GM12872 (cell line): ENCODE data around the gene NPIPB12.
"Not testable (repeated sequence)": the region's sequence is repeated elsewhere in the genome, so short reads cannot be mapped to it uniquely, and the experiment has no call there.

ENCODE experiments used
- TF ChIP-seq, protein P1 (sequence below): IDR thresholded peaks from 3 replicates; pipeline ENCODE4 v1.5.1; 2011; ENCODE audit warnings: low read depth, mild to moderate bottlenecking, low read length, moderate library complexity; ENCODE audit not compliant: insufficient read depth

NPIPB12 gene

DNA sequence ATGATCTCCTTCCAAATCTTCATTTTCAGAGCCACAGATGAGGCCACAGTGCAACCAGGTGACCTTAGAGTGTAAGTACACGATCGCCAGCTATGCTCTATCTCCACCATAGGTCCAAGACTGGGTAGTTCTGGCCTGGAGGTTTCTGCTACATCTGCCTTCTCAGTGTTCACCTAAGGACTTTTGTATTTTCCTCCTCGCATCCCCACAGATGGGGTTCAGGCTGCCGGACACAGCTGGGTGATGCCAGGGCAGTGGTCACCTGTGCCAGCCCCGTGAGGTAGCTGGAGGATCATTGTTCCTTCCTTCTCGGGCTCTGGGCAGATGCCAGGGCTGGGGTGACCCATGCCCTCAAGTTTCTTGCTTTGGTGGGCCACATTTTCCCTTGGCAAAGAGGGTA, at the start of gene NPIPB12:
Gene NPIPB12 (minus strand): TSS at position 101 of the 400 bp plus-strand sequence.
- TF ChIP-seq, protein P1, sequence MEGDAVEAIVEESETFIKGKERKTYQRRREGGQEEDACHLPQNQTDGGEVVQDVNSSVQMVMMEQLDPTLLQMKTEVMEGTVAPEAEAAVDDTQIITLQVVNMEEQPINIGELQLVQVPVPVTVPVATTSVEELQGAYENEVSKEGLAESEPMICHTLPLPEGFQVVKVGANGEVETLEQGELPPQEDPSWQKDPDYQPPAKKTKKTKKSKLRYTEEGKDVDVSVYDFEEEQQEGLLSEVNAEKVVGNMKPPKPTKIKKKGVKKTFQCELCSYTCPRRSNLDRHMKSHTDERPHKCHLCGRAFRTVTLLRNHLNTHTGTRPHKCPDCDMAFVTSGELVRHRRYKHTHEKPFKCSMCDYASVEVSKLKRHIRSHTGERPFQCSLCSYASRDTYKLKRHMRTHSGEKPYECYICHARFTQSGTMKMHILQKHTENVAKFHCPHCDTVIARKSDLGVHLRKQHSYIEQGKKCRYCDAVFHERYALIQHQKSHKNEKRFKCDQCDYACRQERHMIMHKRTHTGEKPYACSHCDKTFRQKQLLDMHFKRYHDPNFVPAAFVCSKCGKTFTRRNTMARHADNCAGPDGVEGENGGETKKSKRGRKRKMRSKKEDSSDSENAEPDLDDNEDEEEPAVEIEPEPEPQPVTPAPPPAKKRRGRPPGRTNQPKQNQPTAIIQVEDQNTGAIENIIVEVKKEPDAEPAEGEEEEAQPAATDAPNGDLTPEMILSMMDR: not testable (repeated sequence)

DNA sequence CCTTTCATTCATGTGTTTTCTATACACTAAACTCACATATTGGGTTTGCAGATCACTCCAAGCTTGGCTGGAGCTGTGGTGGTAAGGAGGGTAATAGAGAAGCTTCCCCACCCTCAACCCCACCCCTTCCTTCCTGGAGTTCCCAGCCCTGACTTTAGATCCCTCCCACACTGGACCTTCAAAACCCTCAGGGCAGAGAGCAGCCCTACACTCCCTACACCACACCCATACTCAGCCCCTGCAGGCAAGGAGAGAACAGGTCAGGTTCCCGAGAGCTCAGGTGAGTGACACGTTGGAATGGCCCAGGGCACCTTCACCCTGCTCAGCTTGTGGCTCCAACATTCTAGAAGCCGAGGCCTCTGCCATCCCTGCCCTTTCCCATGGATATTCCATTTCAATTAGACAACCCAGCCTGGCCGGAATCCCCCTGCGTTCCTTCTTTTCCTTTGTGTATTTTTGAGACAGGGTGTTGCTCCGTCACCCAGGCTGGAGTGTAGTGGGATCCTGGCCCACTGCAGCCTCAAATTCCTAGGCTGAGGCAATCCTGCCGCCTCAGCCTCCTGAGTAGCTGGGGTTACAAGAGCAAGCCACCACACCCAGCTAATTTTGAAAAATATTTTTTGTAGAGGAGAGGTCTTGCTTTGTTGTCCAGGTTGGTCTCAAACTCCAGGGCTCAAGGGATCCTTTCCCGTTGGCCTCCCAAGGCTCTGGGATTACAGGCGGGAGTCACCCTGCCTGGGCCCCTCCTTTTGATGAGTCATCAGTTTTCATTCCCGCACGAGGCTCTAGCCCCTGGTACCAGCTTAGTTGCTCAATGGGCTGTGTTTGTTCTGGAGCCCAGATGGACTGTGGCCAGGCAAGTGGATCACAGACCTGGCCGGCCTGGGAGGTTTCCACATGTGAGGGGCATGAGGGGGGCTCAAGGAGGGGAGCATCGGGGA, 46.2 kb downstream of the NPIPB12 start, which contains the start of gene SULT1A4:
Gene SULT1A4 (plus strand): TSS at position 208 of the 941 bp plus-strand sequence. CDS start 1,473 bp downstream, outside the sequence.
- TF ChIP-seq, protein P1: not testable (repeated sequence)

DNA sequence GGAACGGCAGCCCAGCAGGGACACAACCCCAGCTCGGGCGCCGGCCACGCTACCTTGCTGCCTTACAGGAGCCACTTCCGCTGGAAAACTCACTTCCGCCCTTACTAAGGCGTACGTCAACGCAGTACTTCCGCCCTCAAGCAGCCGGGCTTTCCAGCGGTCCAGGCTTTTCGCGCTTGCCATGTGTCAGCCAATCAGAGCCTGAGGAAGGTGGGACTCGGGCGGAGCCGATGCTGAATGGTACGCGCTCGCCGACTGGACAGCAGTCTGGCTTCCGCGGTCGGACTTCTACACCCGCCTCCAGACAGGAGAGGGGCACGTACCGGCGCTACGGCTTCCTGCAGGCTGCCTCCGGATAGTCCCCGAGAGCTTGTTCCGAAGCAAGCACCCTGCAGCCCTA, 51.9 kb downstream of the NPIPB12 start, which contains the start of the genes BOLA2 and SLX1B:
Gene BOLA2 (minus strand): TSS at position 83 of the 400 bp plus-strand sequence. CDS start 98 bp downstream, outside the sequence.
Gene SLX1B (plus strand): TSS at position 265 of the 400 bp plus-strand sequence.
- TF ChIP-seq, protein P1: not testable (repeated sequence)
